Glutamatergic neuron (in vitro differentiated cells): ENCODE data around the gene PRL. TPM values are rescaled to one million over a fixed set of nuclear protein-coding genes. Genes with fewer than 3 reads are reported as not detected.

ENCODE experiments used
- DNase-seq: peaks from one replicate; pipeline ENCODE4 v3.0.0; 2022
- H3K27ac Mint-ChIP-seq: one replicate; pipeline ENCODE4 v1.8.0; 2020; ENCODE audit warnings: mild to moderate bottlenecking, mixed read lengths, inconsistent platforms; ENCODE audit not compliant: unreplicated experiment
- H3K27me3 Mint-ChIP-seq: one replicate; pipeline ENCODE4 v1.8.0; 2020; ENCODE audit warnings: mild to moderate bottlenecking, moderate library complexity, mixed read lengths, inconsistent platforms; ENCODE audit not compliant: unreplicated experiment
- H3K36me3 Mint-ChIP-seq: one replicate; pipeline ENCODE4 v1.8.0; 2020; ENCODE audit warnings: mild to moderate bottlenecking, mixed read lengths, inconsistent platforms; ENCODE audit not compliant: unreplicated experiment
- H3K4me1 Mint-ChIP-seq: one replicate; pipeline ENCODE4 v1.8.0; 2020; ENCODE audit warnings: mild to moderate bottlenecking, low read depth, mixed read lengths, inconsistent platforms; ENCODE audit not compliant: unreplicated experiment
- H3K4me3 Mint-ChIP-seq: one replicate; pipeline ENCODE4 v1.8.0; 2020; ENCODE audit warnings: mild to moderate bottlenecking, mixed read lengths, inconsistent platforms; ENCODE audit not compliant: unreplicated experiment
- H3K9me3 Mint-ChIP-seq: one replicate; pipeline ENCODE4 v1.8.0; 2020; ENCODE audit warnings: mild to moderate bottlenecking, moderate library complexity, mixed read lengths, inconsistent platforms; ENCODE audit not compliant: unreplicated experiment
- total RNA-seq: library from RNA; stranded (reverse); fragmentation: NEBNext Ultra II Directional; extraction: Animal tissue kit (Norgen Biotek cat#: 25700); gene quantifications from one replicate; pipeline ENCODE4 v1.2.1, GENCODE V29; 2021; ENCODE audit not compliant: unreplicated experiment
- TF ChIP-seq, protein P1 (sequence below): fragments of 200-600 bp; sonication (generic); IDR thresholded peaks from one replicate; pipeline ENCODE4 v1.5.0; 2021; ENCODE audit not compliant: partially characterized antibody, unreplicated experiment

PRL gene
- total RNA-seq, 1 donor from 2014 or later = not detected

DNA sequence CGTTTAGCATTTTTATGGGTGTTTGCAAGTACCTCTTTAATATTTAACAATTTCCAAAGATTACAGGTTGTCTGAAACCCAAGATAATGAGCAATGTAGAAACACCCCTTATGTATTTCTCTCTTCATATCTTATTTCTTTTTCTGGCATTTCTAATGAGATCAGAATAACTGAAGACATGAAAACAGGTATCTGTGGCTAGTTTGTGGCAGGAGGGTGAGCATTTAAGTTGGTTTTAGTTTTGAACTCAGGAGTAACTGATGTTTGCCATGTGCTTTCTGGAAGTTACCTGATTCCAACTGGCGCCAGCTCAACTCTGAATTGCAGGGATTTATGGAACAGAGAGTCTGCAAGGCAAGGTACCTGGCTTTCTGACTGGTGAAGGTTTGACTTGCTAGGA, 35.4 kb upstream of the PRL start:
- TF ChIP-seq, protein P1, sequence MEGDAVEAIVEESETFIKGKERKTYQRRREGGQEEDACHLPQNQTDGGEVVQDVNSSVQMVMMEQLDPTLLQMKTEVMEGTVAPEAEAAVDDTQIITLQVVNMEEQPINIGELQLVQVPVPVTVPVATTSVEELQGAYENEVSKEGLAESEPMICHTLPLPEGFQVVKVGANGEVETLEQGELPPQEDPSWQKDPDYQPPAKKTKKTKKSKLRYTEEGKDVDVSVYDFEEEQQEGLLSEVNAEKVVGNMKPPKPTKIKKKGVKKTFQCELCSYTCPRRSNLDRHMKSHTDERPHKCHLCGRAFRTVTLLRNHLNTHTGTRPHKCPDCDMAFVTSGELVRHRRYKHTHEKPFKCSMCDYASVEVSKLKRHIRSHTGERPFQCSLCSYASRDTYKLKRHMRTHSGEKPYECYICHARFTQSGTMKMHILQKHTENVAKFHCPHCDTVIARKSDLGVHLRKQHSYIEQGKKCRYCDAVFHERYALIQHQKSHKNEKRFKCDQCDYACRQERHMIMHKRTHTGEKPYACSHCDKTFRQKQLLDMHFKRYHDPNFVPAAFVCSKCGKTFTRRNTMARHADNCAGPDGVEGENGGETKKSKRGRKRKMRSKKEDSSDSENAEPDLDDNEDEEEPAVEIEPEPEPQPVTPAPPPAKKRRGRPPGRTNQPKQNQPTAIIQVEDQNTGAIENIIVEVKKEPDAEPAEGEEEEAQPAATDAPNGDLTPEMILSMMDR = no peak
- Mint-ChIP-seq H3K4me1 (peaks cover 12% of the 10 kb centered on the region), H3K9me3 (no peaks in the 10 kb centered on the region), H3K27me3 (no peaks in the 10 kb centered on the region), H3K4me3 (no peak overlapping the region), H3K36me3 (no peaks in the 10 kb centered on the region), H3K27ac (no peak overlapping the region)
- no peak for DNase-seq

GRCh38 chr6:22330941-22331340, 34.1 kb upstream of the PRL start:
- Mint-ChIP-seq H3K4me3 (no peak overlapping the region), H3K36me3 (no peaks in the 10 kb centered on the region), H3K27me3 (no peaks in the 10 kb centered on the region), H3K27ac (no peak overlapping the region), H3K9me3 (no peaks in the 10 kb centered on the region), H3K4me1 (peaks cover 12% of the 10 kb centered on the region)
- DNase-seq = no peak
- TF ChIP-seq, protein P1 = no peak

DNA sequence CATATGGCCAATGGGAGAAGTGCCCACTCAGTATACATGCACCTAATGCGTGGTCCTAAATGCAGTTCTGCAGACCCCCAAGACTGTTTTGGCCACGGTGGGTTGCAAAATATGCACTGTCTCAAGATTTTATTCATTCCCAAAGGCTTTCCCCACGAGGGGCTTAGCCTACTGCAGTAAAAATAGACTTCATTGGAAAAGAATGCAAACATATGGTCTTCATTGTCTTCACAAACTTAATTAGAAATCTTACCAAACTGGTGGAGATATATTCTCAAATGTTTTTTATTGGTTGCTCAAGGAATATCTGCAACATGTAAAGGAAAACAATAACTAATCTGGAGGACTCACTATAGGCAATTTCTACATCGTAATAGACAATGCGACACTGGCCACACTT, 31.6 kb upstream of the PRL start:
- Mint-ChIP-seq H3K9me3 (peaks cover 1% of the 10 kb centered on the region), H3K27me3 (no peaks in the 10 kb centered on the region), H3K36me3 (no peaks in the 10 kb centered on the region), H3K27ac (no peak overlapping the region), H3K4me3 (no peak overlapping the region), H3K4me1 (peaks cover 12% of the 10 kb centered on the region)
- TF ChIP-seq, protein P1 = no peak
- no peak for DNase-seq

DNA sequence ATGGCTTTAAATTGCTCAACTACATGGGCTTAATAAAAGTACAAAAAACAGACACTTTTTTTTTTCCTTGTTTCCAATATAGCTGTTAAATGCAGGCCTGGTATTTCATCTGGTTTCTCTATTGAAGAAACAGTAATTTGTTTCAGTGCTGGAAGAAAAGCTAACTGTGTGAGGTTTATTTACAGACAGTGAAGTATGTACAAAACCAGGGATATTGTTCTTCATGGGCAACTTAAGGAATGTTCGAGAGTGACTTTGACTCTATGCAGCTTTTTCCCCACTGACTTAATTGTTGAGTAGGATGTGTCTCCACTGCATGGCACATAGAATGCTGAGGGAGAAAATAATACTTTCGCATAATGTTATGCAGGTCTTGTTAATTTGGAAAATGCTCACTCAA, 31.0 kb upstream of the PRL start:
- no peak overlapping the region for H3K27ac Mint-ChIP-seq
- TF ChIP-seq, protein P1 = no peak
- H3K4me3 Mint-ChIP-seq = no peak overlapping the region
- H3K9me3 Mint-ChIP-seq = peaks cover 3% of the 10 kb centered on the region
- no peak for DNase-seq
- H3K27me3 Mint-ChIP-seq = no peaks in the 10 kb centered on the region
- H3K4me1 Mint-ChIP-seq = peaks cover 13% of the 10 kb centered on the region
- no peaks in the 10 kb centered on the region for H3K36me3 Mint-ChIP-seq

DNA sequence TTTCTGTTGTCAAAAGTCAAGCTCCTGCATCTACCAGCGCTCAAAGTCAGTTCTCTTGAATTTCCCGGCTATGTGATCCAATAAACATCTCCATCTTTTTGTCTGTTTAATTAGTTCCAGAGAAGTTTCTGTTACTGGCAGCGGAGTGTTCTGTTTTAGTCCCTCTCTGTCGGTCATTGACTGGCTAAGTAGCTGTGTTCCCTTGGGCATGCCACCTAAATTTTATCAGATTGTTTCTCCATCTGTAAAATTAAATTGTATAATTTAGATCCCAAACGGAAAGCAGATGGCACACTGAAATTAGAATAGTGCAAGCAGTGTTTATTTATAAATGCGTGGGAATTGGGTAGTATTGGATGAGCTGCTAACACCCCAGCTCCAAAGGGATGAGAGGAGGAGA, 29.7 kb upstream of the PRL start:
- peaks cover 21% of the 10 kb centered on the region for H3K4me1 Mint-ChIP-seq

More for the DNA sequence above, 29.7 kb upstream of the PRL start:
- peaks cover 3% of the 10 kb centered on the region for H3K27me3 Mint-ChIP-seq
- DNase-seq = no peak
- H3K9me3 Mint-ChIP-seq = peaks cover 6% of the 10 kb centered on the region
- TF ChIP-seq, protein P1 = no peak
- no peak overlapping the region for H3K4me3 Mint-ChIP-seq
- H3K36me3 Mint-ChIP-seq = no peaks in the 10 kb centered on the region
- H3K27ac Mint-ChIP-seq = no peak overlapping the region
